GM06990 (cell line): Measurements from ENCODE around the gene FBXO8.

Source experiments
- DNase-seq: peaks from one replicate; pipeline ENCODE4 v3.0.0-alpha.2; 2011; ENCODE audit not compliant: insufficient read length; ENCODE audit errors: extremely low read depth
- H3K27me3 ChIP-seq: replicated peaks from 2 replicates; pipeline ENCODE4 v1.6.0; 2011; ENCODE audit warnings: low read length; ENCODE audit not compliant: control insufficient read depth, insufficient read depth
- H3K36me3 ChIP-seq: 2 replicates; pipeline ENCODE4 v1.5.1; 2011; ENCODE audit warnings: low read length; ENCODE audit not compliant: control insufficient read depth, insufficient read depth
- H3K4me3 ChIP-seq: replicated peaks from 2 replicates; pipeline ENCODE4 v1.5.1; 2011; ENCODE audit warnings: low read depth, mild to moderate bottlenecking, control low read depth, low read length
- CTCF ChIP-seq: IDR thresholded peaks from 2 replicates; pipeline ENCODE4 v1.5.1; 2011; ENCODE audit warnings: low read length, control low read depth, mild to moderate bottlenecking, inconsistent platforms; ENCODE audit not compliant: insufficient read depth, poor library complexity, severe bottlenecking

FBXO8 gene

GRCh38 chr4:174292473-174292872, 9.0 kb upstream of the FBXO8 start:
- no peak for TF ChIP-seq CTCF
- Histone ChIP-seq H3K36me3 (no peaks in the 10 kb centered on the region; the same call in 1 of the 2 replicates), H3K27me3 (no peaks in the 10 kb centered on the region), H3K4me3 (no peak overlapping the region)
- no peak for DNase-seq

- Histone ChIP-seq H3K36me3 (no peaks in the 10 kb centered on the region), H3K27me3 (no peaks in the 10 kb centered on the region), H3K4me3 (no peak overlapping the region)
- DNase-seq, result no peak
- no peak for TF ChIP-seq CTCF
These were observed 3.4 kb upstream of the FBXO8 start for GRCh38 chr4:174286870-174287269.

- H3K4me3 ChIP-seq, result peak overlapping the region; percentile 87
- H3K36me3 ChIP-seq, result no peaks in the 10 kb centered on the region
- no peaks in the 10 kb centered on the region for H3K27me3 ChIP-seq
- no peak for TF ChIP-seq CTCF
- no peak for DNase-seq
These were observed 1.0 kb upstream of the FBXO8 start for GRCh38 chr4:174284487-174284886.

GRCh38 chr4:174282836-174283506, 496 bp downstream of the FBXO8 start:
- no peak for TF ChIP-seq CTCF
- Histone ChIP-seq H3K27me3 (no peaks in the 10 kb centered on the region), H3K4me3 (peak overlapping the region; percentile 87), H3K36me3 (no peaks in the 10 kb centered on the region)
- peak; percentile 73 for DNase-seq

- H3K36me3 ChIP-seq, result no peaks in the 10 kb centered on the region
- no peaks in the 10 kb centered on the region for H3K27me3 ChIP-seq
- TF ChIP-seq CTCF, result no peak
- DNase-seq, result no peak
- H3K4me3 ChIP-seq, result peak overlapping the region; percentile 87; the same call in 1 of the 2 replicates
These were observed 1.6 kb downstream of the FBXO8 start for GRCh38 chr4:174281901-174282300.
